Uterine smooth muscle cell (primary cell): ENCODE measurements around the gene STOX1. TPM values are rescaled to one million over a fixed set of nuclear protein-coding genes. Genes with fewer than 3 reads are reported as not detected.

Experiments used
- total RNA-seq: library from RNA; depleted of rRNA; stranded (reverse); fragments of >200 nt; gene quantifications from 2 replicates; pipeline ENCODE4 v1.2.3, GENCODE V29; 2014

The STOX1 gene, protein sequence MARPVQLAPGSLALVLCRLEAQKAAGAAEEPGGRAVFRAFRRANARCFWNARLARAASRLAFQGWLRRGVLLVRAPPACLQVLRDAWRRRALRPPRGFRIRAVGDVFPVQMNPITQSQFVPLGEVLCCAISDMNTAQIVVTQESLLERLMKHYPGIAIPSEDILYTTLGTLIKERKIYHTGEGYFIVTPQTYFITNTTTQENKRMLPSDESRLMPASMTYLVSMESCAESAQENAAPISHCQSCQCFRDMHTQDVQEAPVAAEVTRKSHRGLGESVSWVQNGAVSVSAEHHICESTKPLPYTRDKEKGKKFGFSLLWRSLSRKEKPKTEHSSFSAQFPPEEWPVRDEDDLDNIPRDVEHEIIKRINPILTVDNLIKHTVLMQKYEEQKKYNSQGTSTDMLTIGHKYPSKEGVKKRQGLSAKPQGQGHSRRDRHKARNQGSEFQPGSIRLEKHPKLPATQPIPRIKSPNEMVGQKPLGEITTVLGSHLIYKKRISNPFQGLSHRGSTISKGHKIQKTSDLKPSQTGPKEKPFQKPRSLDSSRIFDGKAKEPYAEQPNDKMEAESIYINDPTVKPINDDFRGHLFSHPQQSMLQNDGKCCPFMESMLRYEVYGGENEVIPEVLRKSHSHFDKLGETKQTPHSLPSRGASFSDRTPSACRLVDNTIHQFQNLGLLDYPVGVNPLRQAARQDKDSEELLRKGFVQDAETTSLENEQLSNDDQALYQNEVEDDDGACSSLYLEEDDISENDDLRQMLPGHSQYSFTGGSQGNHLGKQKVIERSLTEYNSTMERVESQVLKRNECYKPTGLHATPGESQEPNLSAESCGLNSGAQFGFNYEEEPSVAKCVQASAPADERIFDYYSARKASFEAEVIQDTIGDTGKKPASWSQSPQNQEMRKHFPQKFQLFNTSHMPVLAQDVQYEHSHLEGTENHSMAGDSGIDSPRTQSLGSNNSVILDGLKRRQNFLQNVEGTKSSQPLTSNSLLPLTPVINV
- 0.12 and 0.44 TPM in 2 replicates for total RNA-seq

DNA sequence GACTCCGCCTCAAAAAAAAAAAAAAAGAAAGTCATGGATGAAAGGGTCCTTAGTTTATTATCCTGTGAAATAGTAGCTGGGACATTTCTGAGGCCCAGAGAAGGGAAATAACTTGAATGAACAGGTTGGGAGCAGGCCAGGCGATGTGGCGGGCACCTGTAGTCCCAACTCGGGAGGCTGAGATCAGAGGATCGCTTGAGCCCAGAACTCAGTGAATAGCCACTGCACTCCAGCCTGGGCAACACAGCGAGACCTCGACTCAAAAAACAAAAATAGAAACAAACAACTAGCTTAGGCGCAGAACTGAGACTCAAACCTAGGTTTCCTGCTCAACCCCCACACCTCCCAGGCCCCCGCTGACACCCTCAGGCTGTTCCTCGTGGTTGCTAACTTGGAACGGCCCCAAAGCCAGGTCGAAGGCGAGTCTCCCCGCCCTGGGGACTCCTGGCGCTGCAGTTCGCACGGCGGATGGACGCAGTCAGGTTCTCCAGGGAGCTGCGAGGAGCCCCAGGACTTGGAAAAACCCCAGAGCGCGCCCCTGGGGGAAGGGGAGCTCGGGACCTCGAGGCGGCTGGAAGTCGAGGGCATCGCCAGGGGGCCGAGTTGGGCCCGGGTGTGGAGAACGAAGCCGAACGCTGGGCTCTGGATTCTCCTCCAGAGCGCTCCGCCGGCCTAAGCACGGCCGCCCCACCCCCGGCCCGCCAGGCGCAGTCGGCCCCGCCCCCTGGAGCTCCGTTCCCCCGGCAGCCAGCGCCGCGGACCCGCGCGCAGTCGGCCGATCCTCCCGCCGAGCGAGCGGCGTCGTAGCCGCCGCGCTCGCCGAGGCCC lies at the start of gene STOX1:
Gene STOX1 (plus strand): TSS at position 768 of the 828 bp plus-strand sequence. CDS start 93 bp downstream, outside the sequence.

DNA sequence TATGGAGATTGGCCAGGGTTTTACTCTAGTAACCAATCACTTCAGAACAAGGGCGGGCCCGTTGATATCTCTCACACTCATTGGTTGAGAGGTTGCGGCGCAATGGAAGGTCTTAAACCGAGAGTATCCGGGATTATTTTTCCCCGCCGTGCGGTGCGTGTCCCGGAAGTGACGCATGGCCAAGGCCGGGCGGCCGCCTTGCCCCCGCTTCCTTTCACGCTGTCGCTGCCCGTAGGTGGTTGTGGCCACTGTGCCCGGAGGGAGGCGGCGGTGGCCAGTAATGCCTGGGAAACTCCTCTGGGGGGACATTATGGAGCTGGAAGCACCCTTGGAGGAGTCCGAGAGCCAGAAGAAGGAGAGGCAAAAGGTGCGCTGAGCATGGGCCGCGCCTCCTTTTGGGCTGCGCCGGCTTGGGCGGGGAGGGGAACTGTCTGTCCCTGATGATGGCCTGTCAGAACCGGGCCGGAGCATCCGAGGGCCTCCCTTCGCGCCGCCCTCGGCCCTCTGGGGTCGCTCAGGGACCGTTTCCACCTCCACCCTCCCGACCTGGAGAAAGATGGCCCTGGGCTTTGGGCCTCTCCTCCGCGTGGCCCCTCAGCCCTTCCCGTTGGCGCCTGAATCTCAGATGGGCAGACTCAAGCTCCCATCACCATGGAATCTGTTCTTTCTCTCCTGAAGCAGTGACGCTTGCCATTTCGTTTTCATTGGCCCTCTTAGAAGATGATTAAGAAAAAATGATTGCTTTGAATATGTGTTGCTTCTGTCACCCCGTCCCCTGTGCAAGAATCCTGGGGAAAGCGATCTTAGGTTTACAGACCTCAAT lies 74.0 kb downstream of the STOX1 start, which contains the start of gene DDX50:
Gene DDX50 (plus strand): TSS at position 211 of the 823 bp plus-strand sequence. CDS start 70 bp downstream, at position 281.

Other genes starting within 250 kb of the STOX1 start
- gene CCAR1, start 106.3 kb upstream of the STOX1 start, total RNA-seq = 24.9 and 37.1 TPM in 2 replicates
- gene DDX50, start 73.8 kb downstream of the STOX1 start, total RNA-seq = 75.9 and 90.2 TPM in 2 replicates
- 74.0 and 107 TPM in 2 replicates for gene DDX21, start 128.6 kb downstream of the STOX1 start, total RNA-seq
- gene KIFBP, start 161.3 kb downstream of the STOX1 start, total RNA-seq = 42.2 and 55.6 TPM in 2 replicates